ENCODE measurements around the gene TNKS2.
"Not testable (repeated sequence)": the region's sequence is repeated elsewhere in the genome, so short reads cannot be mapped to it uniquely, and the experiment has no call there.

Gene TNKS2

GRCh38 chr10:91796331-91797047 lies 1.7 kb upstream of the TNKS2 start:
- no peak for DNase-seq (ENCODE audit: low read depth)

- no peak for DNase-seq (ENCODE audit: low read depth)
These were observed 1.1 kb upstream of the TNKS2 start for GRCh38 chr10:91797048-91797690.

GRCh38 chr10:91798649-91799611 lies 704 bp downstream of the TNKS2 start:
- peak; percentile 58 for DNase-seq (ENCODE audit: low read depth)

GRCh38 chr10:91799612-91799975 lies 1.4 kb downstream of the TNKS2 start:
- peak; percentile 73 for DNase-seq (ENCODE audit: low read depth)

GRCh38 chr10:91800182-91800581 lies 2.0 kb downstream of the TNKS2 start:
- DNase-seq (ENCODE audit: low read depth): no peak

- DNase-seq (ENCODE audit: low read depth): no peak
These were observed 2.5 kb downstream of the TNKS2 start for GRCh38 chr10:91800756-91801155.

GRCh38 chr10:91803386-91804125 lies 5.3 kb downstream of the TNKS2 start:
- DNase-seq (ENCODE audit: low read depth): no peak

- no peak for DNase-seq (ENCODE audit: low read depth)
These were observed 5.9 kb downstream of the TNKS2 start for GRCh38 chr10:91804126-91804510.

- peak; percentile 14 for DNase-seq (ENCODE audit: low read depth)
These were observed 7.0 kb downstream of the TNKS2 start for GRCh38 chr10:91805110-91805838.

GRCh38 chr10:91807264-91807663 lies 9.0 kb downstream of the TNKS2 start:
- DNase-seq (ENCODE audit: low read depth): not testable (repeated sequence)

GRCh38 chr10:91813251-91813650 lies 15.0 kb downstream of the TNKS2 start:
- no peak for DNase-seq (ENCODE audit: low read depth)

- no peak for DNase-seq (ENCODE audit: low read depth)
These were observed 18.8 kb downstream of the TNKS2 start for GRCh38 chr10:91816981-91817380.

GRCh38 chr10:91820144-91820543 lies 21.9 kb downstream of the TNKS2 start:
- DNase-seq (ENCODE audit: low read depth): peak; percentile 30

GRCh38 chr10:91824076-91824475 lies 25.9 kb downstream of the TNKS2 start:
- no peak for DNase-seq (ENCODE audit: low read depth)

- no peak for DNase-seq (ENCODE audit: low read depth)
These were observed 31.0 kb downstream of the TNKS2 start for GRCh38 chr10:91829268-91829667.

- no peak for DNase-seq (ENCODE audit: low read depth)
These were observed 40.0 kb downstream of the TNKS2 start for GRCh38 chr10:91838199-91838598.

- no peak for DNase-seq (ENCODE audit: low read depth)
These were observed 44.9 kb downstream of the TNKS2 start for GRCh38 chr10:91843083-91843482.

GRCh38 chr10:91856637-91857036 lies 58.4 kb downstream of the TNKS2 start:
- DNase-seq (ENCODE audit: low read depth): peak; percentile 22

- no peak for DNase-seq (ENCODE audit: low read depth)
These were observed 62.7 kb downstream of the TNKS2 start for GRCh38 chr10:91860885-91861284.

- DNase-seq (ENCODE audit: low read depth): no peak
These were observed 65.9 kb downstream of the TNKS2 start for GRCh38 chr10:91864099-91864498.

GRCh38 chr10:91864744-91865143 lies 66.5 kb downstream of the TNKS2 start:
- DNase-seq (ENCODE audit: low read depth): peak; percentile 42

All from ELR (cell line).